Astrocyte of the spinal cord (primary cell): ENCODE measurements around the gene KRTAP20-1.

Experiments used
- DNase-seq: peaks from one replicate; pipeline ENCODE4 v3.0.0; 2011; ENCODE audit warnings: low read depth, low spot score
- H3K4me3 ChIP-seq: 2 replicates; pipeline ENCODE4 v1.5.1; 2011; ENCODE audit warnings: low read depth, mild to moderate bottlenecking, low read length, moderate library complexity
- CTCF ChIP-seq: IDR thresholded peaks from 2 replicates; pipeline ENCODE4 v1.5.1; 2012; ENCODE audit warnings: low read depth, mild to moderate bottlenecking, low read length, inconsistent platforms
- in situ Hi-C: cut with HindIII; loops from 2 replicates; pipeline ENCODE4 v1.10.0; 2017; ENCODE audit warnings: low sequenced_read_pairs

Gene KRTAP20-1, protein sequence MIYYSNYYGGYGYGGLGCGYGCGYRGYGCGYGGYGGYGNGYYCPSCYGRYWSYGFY

GRCh38 chr21:30616125-30616524 is at the start of gene KRTAP20-1:
Gene KRTAP20-1, plus strand, starts transcription at chr21:30616425. Its CDS starts 30 bp downstream, at chr21:30616455.
- TF ChIP-seq CTCF = no peak
- H3K4me3 ChIP-seq = no peak within 1 kb of the TSS
- in situ Hi-C loops = no loop called here
- DNase-seq = no peak

DNA sequence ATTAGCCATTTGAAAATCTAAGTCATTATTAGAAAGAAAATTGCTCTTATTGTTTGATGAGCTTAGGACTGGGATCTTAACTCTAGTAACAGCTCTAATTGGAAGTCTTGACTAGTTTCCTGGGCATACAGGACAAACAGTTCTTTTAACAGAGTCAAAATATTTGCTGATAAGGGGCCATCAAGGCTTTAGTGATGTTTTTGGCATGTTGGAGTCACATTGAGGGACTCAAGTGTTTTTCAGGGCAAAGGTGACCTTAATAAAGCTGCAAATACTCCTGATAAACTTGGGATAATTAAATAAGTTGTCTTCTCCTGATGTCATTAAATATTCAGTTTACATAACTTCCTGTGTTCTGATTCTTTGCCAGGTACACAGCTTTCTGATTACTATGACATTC is 48.6 kb upstream of the KRTAP20-1 start:
- TF ChIP-seq CTCF = no peak

GRCh38 chr21:30577766-30578165 is 38.5 kb upstream of the KRTAP20-1 start:
- H3K4me3 ChIP-seq = no peak overlapping the region
- in situ Hi-C loops = no loop called here
- DNase-seq = no peak
- no peak for TF ChIP-seq CTCF

More for the DNA sequence above, 48.6 kb upstream of the KRTAP20-1 start:
- H3K4me3 ChIP-seq = no peak overlapping the region
- no peak for DNase-seq
- in situ Hi-C loops = no loop called here

GRCh38 chr21:30579346-30579745 is 36.9 kb upstream of the KRTAP20-1 start:
- TF ChIP-seq CTCF = no peak
- DNase-seq = no peak
- in situ Hi-C loops = no loop called here
- H3K4me3 ChIP-seq = no peak overlapping the region

GRCh38 chr21:30580132-30580531 is 36.1 kb upstream of the KRTAP20-1 start:
- in situ Hi-C loops = no loop called here
- TF ChIP-seq CTCF = no peak
- no peak for DNase-seq
- H3K4me3 ChIP-seq = no peak overlapping the region

DNA sequence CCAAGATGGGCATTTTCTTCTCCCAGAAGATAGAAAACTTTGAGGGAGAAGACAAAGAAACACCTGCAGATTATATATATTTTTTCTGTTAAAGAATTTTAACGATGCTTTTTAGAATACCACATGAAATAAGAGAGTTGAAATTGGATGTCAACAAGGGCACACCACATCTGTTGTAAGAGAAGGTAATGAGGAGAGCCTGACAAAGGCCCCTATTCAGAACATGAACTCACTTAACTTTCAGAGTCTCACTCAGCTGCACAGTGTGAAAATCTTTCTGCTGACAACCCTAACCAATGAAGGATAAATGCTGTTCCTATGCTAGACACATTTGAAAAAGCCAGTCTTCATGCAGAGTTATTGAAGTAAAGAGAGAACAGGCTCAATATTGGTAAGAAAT is 33.4 kb upstream of the KRTAP20-1 start:
- in situ Hi-C loops = no loop called here
- DNase-seq = no peak

More for the DNA sequence above, 33.4 kb upstream of the KRTAP20-1 start:
- no peak for TF ChIP-seq CTCF
- H3K4me3 ChIP-seq = no peak overlapping the region
